IMR-90 (cell line): ENCODE measurements around the gene PDRG1. TPM values are rescaled to one million over a fixed set of nuclear protein-coding genes. Genes with fewer than 3 reads are reported as not detected.
A peak's percentile ranks its signal among the peaks of the same experiment; 100 is the strongest.

Source experiments
- ATAC-seq: fragments of 200-7000 bp; cut with Tn5 transposase; 2 replicates; pipeline ENCODE4 v1.9.1; 2020; ENCODE audit warnings: low read depth, mild to moderate bottlenecking, moderate library complexity
- BruUV-seq: library from RNA; stranded (reverse); fragments of 400-500 nt; replicated peaks from 2 replicates; lab custom pipeline; 2021; lab: Mats Ljungman, UMichigan
- CTCF ChIA-PET: fragments of 300-600 bp; formaldehyde crosslinking; extraction: SDS; loops from one replicate; lab custom pipeline; 2021; ENCODE audit warnings: antibody characterized with exemption; lab: Yijun Ruan, JAX
- POLR2A ChIA-PET: fragments of 300-600 bp; sonication (Branson Sonifier 250); formaldehyde crosslinking; loops from one replicate; lab custom pipeline; 2022; ENCODE audit warnings: antibody characterized with exemption; ENCODE audit not compliant: unreplicated experiment; lab: Charles Lee
- DNase-seq: peaks from one replicate; pipeline ENCODE4 v3.0.0; 2013
- H2AFZ ChIP-seq: replicated peaks from 2 replicates; pipeline ENCODE3; 2013; ENCODE audit warnings: low read length, mild to moderate bottlenecking; ENCODE audit not compliant: poor library complexity
- H2AK5ac ChIP-seq: 2 replicates; pipeline ENCODE4 v1.6.1; 2013; ENCODE audit warnings: low read depth, low read length, inconsistent platforms
- H2AK9ac ChIP-seq: replicated peaks from 2 replicates; pipeline ENCODE3; 2013; ENCODE audit warnings: mild to moderate bottlenecking, low read depth, low read length, moderate library complexity; ENCODE audit not compliant: poor library complexity
- H2BK120ac ChIP-seq: 2 replicates; pipeline ENCODE4 v1.6.1; 2013; ENCODE audit warnings: low read depth, low read length, inconsistent platforms
- H2BK15ac ChIP-seq: 3 replicates; pipeline ENCODE4 v1.6.1; 2013; ENCODE audit warnings: low read depth, low read length, inconsistent platforms
- H2BK20ac ChIP-seq: 2 replicates; pipeline ENCODE4 v1.6.1; 2013; ENCODE audit warnings: low read depth, mild to moderate bottlenecking, inconsistent platforms, low read length, moderate library complexity
- H2BK5ac ChIP-seq: 2 replicates; pipeline ENCODE4 v1.6.1; 2013; ENCODE audit warnings: mild to moderate bottlenecking, low read depth, low read length, inconsistent platforms; ENCODE audit not compliant: poor library complexity, severe bottlenecking
- H3K14ac ChIP-seq: replicated peaks from 2 replicates; pipeline ENCODE4 v1.6.1; 2013; ENCODE audit warnings: low read depth, low read length, inconsistent platforms
- H3K18ac ChIP-seq: 2 replicates; pipeline ENCODE4 v1.6.1; 2013; ENCODE audit warnings: low read depth, low read length, control low read depth
- H3K23ac ChIP-seq: 2 replicates; pipeline ENCODE4 v1.6.1; 2013; ENCODE audit warnings: low read depth, low read length, inconsistent platforms
- H3K27ac ChIP-seq: 2 replicates; pipeline ENCODE4 v1.5.1; 2013; ENCODE audit warnings: mild to moderate bottlenecking, control low read depth, low read length; ENCODE audit not compliant: insufficient read depth
- H3K27me3 ChIP-seq: 2 replicates; pipeline ENCODE4 v1.6.1; 2013; ENCODE audit warnings: low read length; ENCODE audit not compliant: control insufficient read depth, insufficient read depth
- H3K36me3 ChIP-seq: 2 replicates; pipeline ENCODE4 v1.6.1; 2013; ENCODE audit warnings: low read length, mixed read lengths; ENCODE audit not compliant: control insufficient read depth, insufficient read depth
- H3K4ac ChIP-seq: 2 replicates; pipeline ENCODE4 v1.6.1; 2013; ENCODE audit warnings: low read depth, low read length, inconsistent platforms
- H3K4me1 ChIP-seq: 2 replicates; pipeline ENCODE4 v1.6.1; 2013; ENCODE audit warnings: low read length, mixed read lengths; ENCODE audit not compliant: control insufficient read depth, insufficient read depth
- H3K4me2 ChIP-seq: 2 replicates; pipeline ENCODE4 v1.6.1; 2013; ENCODE audit warnings: low read depth, mild to moderate bottlenecking, control low read depth, low read length, moderate library complexity
- H3K4me3 ChIP-seq: 2 replicates; pipeline ENCODE4 v1.5.1; 2013; ENCODE audit warnings: low read depth, mild to moderate bottlenecking, control low read depth, low read length, moderate library complexity; ENCODE audit not compliant: insufficient read depth
- H3K56ac ChIP-seq: 2 replicates; pipeline ENCODE4 v1.6.1; 2013; ENCODE audit warnings: low read length, inconsistent platforms; ENCODE audit not compliant: insufficient read depth; ENCODE audit errors: extremely low read depth
- H3K79me1 ChIP-seq, 2 experiments: 2 replicates each; pipeline ENCODE4 v1.6.1; 2013; ENCODE audit warnings: low read length in 2 of 2, inconsistent platforms in 1 of 2, low read depth in 1 of 2
- H3K9ac ChIP-seq: 2 replicates; pipeline ENCODE4 v1.6.1; 2013; ENCODE audit warnings: low read depth, low read length, control low read depth
- H3K9me1 ChIP-seq: 2 replicates; pipeline ENCODE4 v1.6.1; 2013; ENCODE audit warnings: low read length, inconsistent platforms; ENCODE audit not compliant: insufficient read depth
- H3K9me3 ChIP-seq: 2 replicates; pipeline ENCODE4 v1.6.1; 2013; ENCODE audit warnings: low read length; ENCODE audit not compliant: control insufficient read depth, insufficient read depth
- H4K20me1 ChIP-seq: 2 replicates; pipeline ENCODE4 v1.6.1; 2013; ENCODE audit warnings: low read length, inconsistent platforms; ENCODE audit not compliant: insufficient read depth
- H4K5ac ChIP-seq: 2 replicates; pipeline ENCODE4 v1.6.1; 2013; ENCODE audit warnings: mild to moderate bottlenecking, low read depth, low read length, control low read depth
- H4K8ac ChIP-seq, 2 experiments: 2 replicates each; pipeline ENCODE4 v1.6.1; 2013; ENCODE audit warnings: low read depth in 2 of 2, low read length in 2 of 2, control low read depth in 1 of 2, inconsistent platforms in 1 of 2
- H4K91ac ChIP-seq: 2 replicates; pipeline ENCODE4 v1.6.1; 2013; ENCODE audit warnings: low read depth, low read length, inconsistent platforms; ENCODE audit not compliant: insufficient read depth
- CEBPB ChIP-seq: IDR thresholded peaks from 2 replicates; pipeline ENCODE4 v1.6.1; 2012; ENCODE audit warnings: low read depth, low read length, improper control_type of control experiment
- MXI1 ChIP-seq: IDR thresholded peaks from 2 replicates; pipeline ENCODE4 v1.6.1; 2012; ENCODE audit warnings: low read depth, mild to moderate bottlenecking, low read length, moderate library complexity, borderline replicate concordance
- USF2 ChIP-seq: fragments of 150-350 bp; IDR thresholded peaks from 2 replicates; pipeline ENCODE4 v1.6.1; 2017; ENCODE audit warnings: mild to moderate bottlenecking, antibody characterized with exemption, low read length, low read depth
- WGBS, 2 experiments: methylation state at CpG; one replicate each; pipeline versions ENCODE4 v1.1.5 to v1.1.7; 2013; ENCODE audit warnings: missing lambda C conversion rate in 2 of 2; ENCODE audit not compliant: insufficient read length in 1 of 2; ENCODE audit errors: extremely low coverage in 2 of 2; 5-methylcytosine and 5-hydroxymethylcytosine counted together
- dilution Hi-C: fragments of 300-500 bp; cut with HindIII; formaldehyde crosslinking; loops from one replicate; pipeline ENCODE4 v1.14.3; 2018; ENCODE audit warnings: low sequenced_read_pairs; ENCODE audit not compliant: unreplicated experiment
- in situ Hi-C: fragments of 300-500 bp; cut with MboI; formaldehyde crosslinking; loops from 3 replicates; pipeline ENCODE4 v1.14.3; 2019; ENCODE audit warnings: low sequenced_read_pairs, inconsistent platforms, mixed read lengths
- intact Hi-C: fragments of 100-400 bp; cut with micrococcal nuclease; formaldehyde crosslinking; loops from 2 replicates; pipeline ENCODE4 v1.10.0; 2022
- polyA plus RNA-seq, 3 experiments: library from polyadenylated mRNA; depleted of rRNA; stranded (reverse); fragments of >200 nt; gene quantifications; 2 replicates each; pipeline ENCODE4 v1.2.3, GENCODE V29; 2012; ENCODE audit warnings: low replicate concordance in 1 of 3
- total RNA-seq: library from RNA; depleted of rRNA; stranded (reverse); fragments of >200 nt; gene quantifications from 2 replicates; pipeline ENCODE4 v1.2.3, GENCODE V29; 2012

Gene PDRG1
- total and polyA plus RNA-seq, 2 of the 4 experiments (the other 2 are of a cell fraction), result 5.0 to 15.7 TPM

GRCh38 chr20:31949877-31950646 lies 1.8 kb downstream of the PDRG1 start (continued):
- TF ChIP-seq MXI1, result no peak

DNA sequence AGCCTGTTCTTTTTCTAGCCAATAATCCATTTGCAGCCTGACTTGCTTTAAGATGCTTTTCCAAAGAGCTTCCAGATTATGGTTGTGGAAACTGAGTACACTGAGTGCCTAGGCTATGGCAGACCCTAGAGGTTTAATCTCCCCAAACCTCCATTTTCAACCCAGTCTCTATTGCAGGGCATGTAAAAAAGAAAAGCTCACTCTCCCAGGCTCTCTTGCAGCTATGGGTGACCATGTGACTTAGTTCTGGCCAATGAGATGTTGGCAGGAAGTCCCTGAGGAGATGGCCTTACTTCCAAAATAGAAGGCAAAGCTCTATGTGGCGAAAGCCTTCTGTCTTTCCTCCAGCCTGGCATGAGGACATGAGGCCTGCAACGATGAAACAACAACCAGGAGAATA lies 3.8 kb downstream of the PDRG1 start:
- Histone ChIP-seq H3K23ac (no peak overlapping the region), H3K36me3 (peaks cover 40% of the 10 kb centered on the region), H3K79me1 (peaks cover 16 to 30% of the 10 kb centered on the region in 2 experiments), H3K9me3 (peaks cover 2% of the 10 kb centered on the region; the same call in 1 of the 2 replicates), H3K56ac (no peak overlapping the region), H3K27ac (no peak overlapping the region), H2AK5ac (no peak overlapping the region), H2BK20ac (no peak overlapping the region), H4K20me1 (no peaks in the 10 kb centered on the region; the same call in 1 of the 2 replicates), H2AFZ (no peak overlapping the region), H4K8ac (no peak overlapping the region), H3K9ac (no peak overlapping the region), H3K9me1 (no peaks in the 10 kb centered on the region), H4K5ac (no peak overlapping the region), H3K27me3 (no peaks in the 10 kb centered on the region; the same call in 1 of the 2 replicates), H4K91ac (no peak overlapping the region), H3K4me1 (peaks cover 6% of the 10 kb centered on the region), H3K4me3 (no peak overlapping the region), H3K4ac (no peak overlapping the region), H3K18ac (no peak overlapping the region), H2BK5ac (no peak overlapping the region), H3K4me2 (no peak overlapping the region), H2AK9ac (no peak overlapping the region), H3K14ac (no peak overlapping the region), H2BK120ac (no peak overlapping the region), H2BK15ac (no peak overlapping the region)
- in situ Hi-C loops, result no loop called here
- no TSS peak for BruUV-seq
- no CpG with 5 or more reads among the region's 2 CpGs for WGBS, 2 experiments
- intact Hi-C loops, result no loop called here
- no peak for TF ChIP-seq CEBPB
- TF ChIP-seq MXI1, result no peak
- 0 out of 2 replicates have a peak, but pooled peaks have one; percentile 31 for TF ChIP-seq USF2
- POLR2A ChIA-PET, result no interaction called here
- no peak for DNase-seq
- CTCF ChIA-PET, result interaction anchor here (1.3 kb wide), 1 partner anchor 95 kb away, joined by 5 read pairs; no protein-coding TSS in a partner anchor
- ATAC-seq, result no peak
- dilution Hi-C loops, result no loop called here
